ENCODE results near the gene RBKS.

- TF ChIP-seq, protein P1, sequence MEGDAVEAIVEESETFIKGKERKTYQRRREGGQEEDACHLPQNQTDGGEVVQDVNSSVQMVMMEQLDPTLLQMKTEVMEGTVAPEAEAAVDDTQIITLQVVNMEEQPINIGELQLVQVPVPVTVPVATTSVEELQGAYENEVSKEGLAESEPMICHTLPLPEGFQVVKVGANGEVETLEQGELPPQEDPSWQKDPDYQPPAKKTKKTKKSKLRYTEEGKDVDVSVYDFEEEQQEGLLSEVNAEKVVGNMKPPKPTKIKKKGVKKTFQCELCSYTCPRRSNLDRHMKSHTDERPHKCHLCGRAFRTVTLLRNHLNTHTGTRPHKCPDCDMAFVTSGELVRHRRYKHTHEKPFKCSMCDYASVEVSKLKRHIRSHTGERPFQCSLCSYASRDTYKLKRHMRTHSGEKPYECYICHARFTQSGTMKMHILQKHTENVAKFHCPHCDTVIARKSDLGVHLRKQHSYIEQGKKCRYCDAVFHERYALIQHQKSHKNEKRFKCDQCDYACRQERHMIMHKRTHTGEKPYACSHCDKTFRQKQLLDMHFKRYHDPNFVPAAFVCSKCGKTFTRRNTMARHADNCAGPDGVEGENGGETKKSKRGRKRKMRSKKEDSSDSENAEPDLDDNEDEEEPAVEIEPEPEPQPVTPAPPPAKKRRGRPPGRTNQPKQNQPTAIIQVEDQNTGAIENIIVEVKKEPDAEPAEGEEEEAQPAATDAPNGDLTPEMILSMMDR (conservative IDR thresholded peaks at IDR 0.05) = no peak
- no peak for TF ChIP-seq EZH2 (IDR thresholded peaks at IDR 0.05; ENCODE audit: low read depth)
Measured at GRCh38 chr2:27738349-27739057, 151.7 kb downstream of the RBKS start.

All from PC-9 (cell line).